ENCODE measurements around the gene VSTM2A. TPM values are rescaled to one million over a fixed set of nuclear protein-coding genes. Genes with fewer than 3 reads are reported as not detected.

Gene VSTM2A
- total RNA-seq (2022; extraction: Qiagen RNA extraction): not detected in 5 replicates

GRCh38 chr7:54541669-54542625 is at the start of gene VSTM2A:
Gene VSTM2A (plus strand): TSS chr7:54542375. CDS start chr7:54542731, 356 bp downstream.

Other genes with a start within 250 kb of the VSTM2A start
- 340 to 473 TPM (median 349 TPM) in 5 replicates for gene SEC61G, start 216.8 kb downstream of the VSTM2A start, total RNA-seq (2022; extraction: Qiagen RNA extraction)